Activated CD4-positive, CD25-positive, alpha-beta regulatory T cell treated with anti-CD3 and anti-CD28 coated beads, Interleukin-2, amount 50 U/mL, for 72 hours (primary cell): Measurements from ENCODE around the gene ERGIC1.
"Not testable (repeated sequence)": the region's sequence is repeated elsewhere in the genome, so short reads cannot be mapped to it uniquely, and the experiment has no call there.

Source experiments
- DNase-seq: peaks from one replicate; pipeline ENCODE4 v3.0.0; 2021

The ERGIC1 gene

GRCh38 chr5:172849606-172850453 lies 15.8 kb downstream of the ERGIC1 start:
- no peak for DNase-seq

GRCh38 chr5:172850454-172850797 lies 16.4 kb downstream of the ERGIC1 start:
- DNase-seq = no peak

- not testable (repeated sequence) for DNase-seq
Measured at GRCh38 chr5:172851254-172851653, 17.2 kb downstream of the ERGIC1 start.

- no peak for DNase-seq
Measured at GRCh38 chr5:172852490-172853354, 18.7 kb downstream of the ERGIC1 start.

- DNase-seq = no peak
Measured at GRCh38 chr5:172853355-172853975, 19.4 kb downstream of the ERGIC1 start.

- no peak for DNase-seq
Measured at GRCh38 chr5:172854451-172854871, 20.4 kb downstream of the ERGIC1 start.

GRCh38 chr5:172854971-172855370 lies 20.9 kb downstream of the ERGIC1 start:
- no peak for DNase-seq

GRCh38 chr5:172855597-172856292 lies 21.7 kb downstream of the ERGIC1 start:
- no peak for DNase-seq

- no peak for DNase-seq
Measured at GRCh38 chr5:172856336-172856735, 22.3 kb downstream of the ERGIC1 start.

- no peak for DNase-seq
Measured at GRCh38 chr5:172857982-172858381, 23.9 kb downstream of the ERGIC1 start.

GRCh38 chr5:172858511-172858989 lies 24.5 kb downstream of the ERGIC1 start:
- DNase-seq = no peak

GRCh38 chr5:172858990-172859811 lies 25.1 kb downstream of the ERGIC1 start:
- DNase-seq = no peak

GRCh38 chr5:172859966-172860365 lies 25.9 kb downstream of the ERGIC1 start:
- no peak for DNase-seq

- DNase-seq = no peak
Measured at GRCh38 chr5:172860520-172861443, 26.7 kb downstream of the ERGIC1 start.

GRCh38 chr5:172861461-172861860 lies 27.4 kb downstream of the ERGIC1 start:
- no peak for DNase-seq

GRCh38 chr5:172862165-172862801 lies 28.2 kb downstream of the ERGIC1 start:
- DNase-seq = no peak

GRCh38 chr5:172864171-172864570 lies 30.1 kb downstream of the ERGIC1 start:
- not testable (repeated sequence) for DNase-seq

- no peak for DNase-seq
Measured at GRCh38 chr5:172864747-172865146, 30.7 kb downstream of the ERGIC1 start.

GRCh38 chr5:172866378-172866777 lies 32.3 kb downstream of the ERGIC1 start:
- DNase-seq = no peak
